CD14-positive monocyte (primary cell): Measurements from ENCODE around the gene ADAMTS20. TPM values are rescaled to one million over a fixed set of nuclear protein-coding genes. Genes with fewer than 3 reads are reported as not detected.

ENCODE experiments used
- DNase-seq, 3 donors: peaks; one replicate each; pipeline ENCODE4 v3.0.0-alpha.2; 2011 to 2022
- H2AFZ ChIP-seq: 2 replicates; pipeline ENCODE4 v1.6.0; 2012; ENCODE audit warnings: mild to moderate bottlenecking, low read depth, low read length, inconsistent platforms; ENCODE audit not compliant: insufficient read depth, poor library complexity, severe bottlenecking
- H3K27ac ChIP-seq, 2 donors: 1 replicate in 1 of 2; 2 replicates in 1 of 2; pipeline ENCODE4 v1.5.1; 2012 to 2013; ENCODE audit warnings: low read length in 2 of 2, control low read depth in 1 of 2, inconsistent platforms in 1 of 2, low read depth in 1 of 2, mild to moderate bottlenecking in 1 of 2
- H3K27me3 ChIP-seq, 2 donors: one replicate each; pipeline versions ENCODE4 v1.6.0 to v1.6.1; 2011 to 2013; ENCODE audit warnings: low read length in 2 of 2; ENCODE audit not compliant: control insufficient read depth in 2 of 2, insufficient read depth in 2 of 2
- H3K36me3 ChIP-seq, 2 donors: replicated peaks in 1 of 2; 1 replicate in 1 of 2; 2 replicates in 1 of 2; pipeline versions ENCODE4 v1.5.1 to v1.6.1; 2012 to 2013; ENCODE audit warnings: low read length in 2 of 2, control low read depth in 1 of 2, inconsistent platforms in 1 of 2, mild to moderate bottlenecking in 1 of 2; ENCODE audit not compliant: insufficient read depth in 2 of 2, control insufficient read depth in 1 of 2
- H3K4me1 ChIP-seq, 2 donors: 1 replicate in 1 of 2; 2 replicates in 1 of 2; pipeline versions ENCODE4 v1.5.1 to v1.6.1; 2012 to 2013; ENCODE audit warnings: low read length in 2 of 2, control low read depth in 1 of 2, inconsistent platforms in 1 of 2, mild to moderate bottlenecking in 1 of 2, moderate library complexity in 1 of 2; ENCODE audit not compliant: insufficient read depth in 2 of 2, control insufficient read depth in 1 of 2
- H3K4me2 ChIP-seq: replicated peaks from 2 replicates; pipeline ENCODE3; 2012; ENCODE audit warnings: low read length, moderate library complexity, mild to moderate bottlenecking; ENCODE audit not compliant: poor library complexity, severe bottlenecking; ENCODE audit errors: extremely low read depth
- H3K4me3 ChIP-seq, 3 experiments: fragments of 200-600 bp in 1 of 3; sonication (generic) in 1 of 3; replicated peaks in 1 of 3; 1 replicate in 2 of 3; 2 replicates in 1 of 3; pipeline ENCODE4 v1.5.1; 2011 to 2013; ENCODE audit warnings: low read length in 3 of 3, mild to moderate bottlenecking in 3 of 3, control low read depth in 2 of 3, low read depth in 2 of 3, inconsistent platforms in 1 of 3, moderate library complexity in 1 of 3
- H3K79me2 ChIP-seq: 2 replicates; pipeline ENCODE4 v1.6.0; 2012; ENCODE audit warnings: mild to moderate bottlenecking, control low read depth, inconsistent platforms, low read length, moderate library complexity; ENCODE audit not compliant: insufficient read depth
- H3K9ac ChIP-seq: 2 replicates; pipeline ENCODE4 v1.6.0; 2017; ENCODE audit warnings: low read length, mild to moderate bottlenecking; ENCODE audit not compliant: insufficient read depth, poor library complexity, severe bottlenecking
- H3K9me3 ChIP-seq, 2 donors: replicated peaks in 1 of 2; 1 replicate in 1 of 2; 2 replicates in 1 of 2; pipeline versions ENCODE4 v1.5.1 to v1.6.1; 2012 to 2013; ENCODE audit warnings: low read length in 2 of 2, control low read depth in 1 of 2; ENCODE audit not compliant: control insufficient read depth in 1 of 2, insufficient read depth in 1 of 2
- H4K20me1 ChIP-seq: 2 replicates; pipeline ENCODE4 v1.6.0; 2012; ENCODE audit warnings: mild to moderate bottlenecking, low read length, control low read depth, moderate library complexity; ENCODE audit not compliant: insufficient read depth
- H3K27ac Mint-ChIP-seq, 7 donors: one replicate each; pipeline ENCODE4 v1.8.0; 2020; ENCODE audit warnings: mild to moderate bottlenecking in 7 of 7, mixed read lengths in 7 of 7, moderate library complexity in 6 of 7, inconsistent platforms in 2 of 7
- H3K27me3 Mint-ChIP-seq, 3 donors: one replicate each; pipeline ENCODE4 v1.8.0; 2021 to 2022; ENCODE audit warnings: low read depth in 3 of 3, mild to moderate bottlenecking in 3 of 3, mixed read lengths in 3 of 3, moderate library complexity in 3 of 3, inconsistent platforms in 1 of 3
- H3K36me3 Mint-ChIP-seq, 2 donors: one replicate each; pipeline ENCODE4 v1.8.0; 2020; ENCODE audit warnings: mixed read lengths in 2 of 2, inconsistent platforms in 1 of 2, mild to moderate bottlenecking in 1 of 2
- H3K4me1 Mint-ChIP-seq: one replicate; pipeline ENCODE4 v1.8.0; 2020; ENCODE audit warnings: mild to moderate bottlenecking, mixed read lengths
- H3K4me3 Mint-ChIP-seq, 2 donors: one replicate each; pipeline ENCODE4 v1.8.0; 2020; ENCODE audit warnings: mild to moderate bottlenecking in 2 of 2, mixed read lengths in 2 of 2, moderate library complexity in 1 of 2
- H3K9me3 Mint-ChIP-seq, 7 donors: one replicate each; pipeline ENCODE4 v1.8.0; 2020 to 2022; ENCODE audit warnings: mixed read lengths in 7 of 7, mild to moderate bottlenecking in 6 of 7, moderate library complexity in 6 of 7, inconsistent platforms in 2 of 7
- CTCF ChIP-seq: fragments of 200-600 bp; IDR thresholded peaks from one replicate; pipeline ENCODE4 v1.8.0; 2022; ENCODE audit warnings: antibody characterized with exemption, mild to moderate bottlenecking
- WGBS: methylation state at CpG from one replicate; pipeline ENCODE4 v1.1.5; 2013; ENCODE audit warnings: missing lambda C conversion rate; ENCODE audit not compliant: insufficient coverage; 5-methylcytosine and 5-hydroxymethylcytosine counted together
- intact Hi-C, 2 donors: fragments of 100-400 bp; cut with micrococcal nuclease; formaldehyde crosslinking; loops; one replicate each; pipeline versions ENCODE4 v1.15.0 to v1.15.1; 2023
- polyA plus RNA-seq, 3 donors: library from polyadenylated mRNA; depleted of rRNA in 1 of 3; unstranded in 2 of 3; stranded (reverse) in 1 of 3; fragments of 300-500 nt in 2 of 3; fragments of >200 nt in 1 of 3; fragmentation: Illumina TruSeq in 2 of 3; gene quantifications; 1 replicate in 2 of 3; 2 replicates in 1 of 3; pipeline ENCODE4 v1.2.3, GENCODE V29; 2012 to 2021

Gene ADAMTS20
- polyA plus RNA-seq, 3 donors = not detected

DNA sequence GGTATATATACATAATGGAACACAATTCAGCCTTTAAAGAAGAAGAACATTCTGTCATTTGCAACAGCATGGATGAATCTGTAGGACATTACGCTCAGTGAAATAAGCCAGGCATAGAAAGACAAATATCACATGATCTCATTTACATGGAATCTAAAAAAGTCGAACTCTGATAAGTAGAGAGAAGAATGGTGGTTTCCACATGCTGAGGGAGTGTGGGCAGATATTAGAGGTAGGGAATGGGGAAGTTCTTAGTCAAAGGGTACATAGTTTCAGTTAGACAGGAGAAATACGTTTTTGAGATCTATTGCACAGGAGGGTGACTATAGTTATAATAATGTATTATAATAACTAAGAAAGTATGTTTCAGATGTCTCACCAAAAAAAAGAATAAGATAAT lies 71.4 kb downstream of the ADAMTS20 start:
- H3K4me3 Mint-ChIP-seq = no peak overlapping the region
- peaks cover 0 to 1% (median 0%) of the 10 kb centered on the region in 3 donors for H3K27me3 Mint-ChIP-seq
- Histone ChIP-seq H3K79me2 (no peaks in the 10 kb centered on the region), H3K9ac (no peak overlapping the region), H3K4me2 (no peak overlapping the region), H3K27me3 (no peaks in the 10 kb centered on the region), H3K4me3 (no peak overlapping the region), H4K20me1 (no peaks in the 10 kb centered on the region), H2AFZ (no peak overlapping the region), H3K9me3 (peaks cover 0 to 19% of the 10 kb centered on the region in 2 donors), H3K36me3 (no peaks in the 10 kb centered on the region), H3K27ac (no peak overlapping the region), H3K4me1 (no peaks in the 10 kb centered on the region)
- no CpG with 5 or more reads among the region's 3 CpGs for WGBS
- intact Hi-C loops = no loop called here
- DNase-seq = no peak
- H3K36me3 Mint-ChIP-seq = no peaks in the 10 kb centered on the region
- H3K9me3 Mint-ChIP-seq = peaks cover 1 to 16% (median 4%) of the 10 kb centered on the region in 7 donors
- H3K27ac Mint-ChIP-seq = no peak overlapping the region
- TF ChIP-seq CTCF = no peak
- no peaks in the 10 kb centered on the region for H3K4me1 Mint-ChIP-seq

DNA sequence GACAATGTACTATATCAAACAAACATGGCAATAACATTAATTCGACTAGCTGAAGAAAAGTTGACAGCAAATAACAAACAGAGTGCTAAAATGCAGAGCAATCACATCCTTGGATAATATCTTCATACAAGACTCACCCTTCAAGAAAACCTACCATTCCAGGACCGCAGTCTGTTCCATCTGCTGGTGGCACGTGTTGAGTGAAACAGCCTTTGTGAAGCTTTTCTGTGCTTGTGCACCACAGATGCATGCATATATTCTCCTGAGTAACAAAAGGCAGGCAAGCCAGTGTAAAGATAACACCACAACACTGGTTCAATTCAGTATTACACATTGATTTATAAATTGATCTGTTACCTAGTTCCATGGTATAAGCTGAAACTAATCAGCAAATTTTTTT lies 89.3 kb downstream of the ADAMTS20 start:
- Histone ChIP-seq H3K9ac (no peak overlapping the region), H3K27me3 (no peaks in the 10 kb centered on the region), H3K79me2 (no peaks in the 10 kb centered on the region), H3K9me3 (peaks cover 0 to 6% of the 10 kb centered on the region in 2 donors), H3K4me3 (no peak overlapping the region), H3K27ac (no peak overlapping the region), H3K36me3 (no peaks in the 10 kb centered on the region), H4K20me1 (no peaks in the 10 kb centered on the region), H3K4me2 (no peak overlapping the region), H2AFZ (no peak overlapping the region), H3K4me1 (no peaks in the 10 kb centered on the region)
- no peaks in the 10 kb centered on the region for H3K36me3 Mint-ChIP-seq
- no peaks in the 10 kb centered on the region for H3K27me3 Mint-ChIP-seq
- H3K4me3 Mint-ChIP-seq = no peak overlapping the region
- peaks cover 0 to 13% (median 2%) of the 10 kb centered on the region in 7 donors for H3K9me3 Mint-ChIP-seq
- 80% methylated on average over 2 of the region's 3 CpGs for whole genome bisulfite sequencing
- TF ChIP-seq CTCF = no peak
- DNase-seq = no peak
- no peaks in the 10 kb centered on the region for H3K4me1 Mint-ChIP-seq
- intact Hi-C loops = no loop called here
- H3K27ac Mint-ChIP-seq = no peak overlapping the region
